ENCODE results near the gene PCBP3.

- TF ChIP-seq FOSL1 (IDR thresholded peaks at IDR 0.05; ENCODE audit: insufficient read depth, low read depth, low read length), result no peak
- TF ChIP-seq SIN3A (conservative IDR thresholded peaks at IDR 0.05 in 1 of 2, IDR thresholded peaks at IDR 0.05 in 1 of 2; ENCODE audit: low read depth in 1 of 2, low read length in 2 of 2), result no peak
- TF ChIP-seq CTCF (IDR thresholded peaks at IDR 0.05; ENCODE audit: control extremely low read depth in 1 of 3, insufficient read depth in 1 of 3, low read depth in 1 of 3, low read length in 3 of 3), result no peak
- no peak for TF ChIP-seq POLR2AphosphoS5 (IDR thresholded peaks at IDR 0.05; ENCODE audit: low read depth, low read length)
Observed at GRCh38 chr21:45794027-45794426, 150.5 kb downstream of the PCBP3 start.
